ENCODE results near the gene ZFYVE9. TPM values are rescaled to one million over a fixed set of nuclear protein-coding genes. Genes with fewer than 3 reads are reported as not detected.

The ZFYVE9 gene
- total RNA-seq, 1 experiment from 2014 or later, result 28.4 TPM

DNA sequence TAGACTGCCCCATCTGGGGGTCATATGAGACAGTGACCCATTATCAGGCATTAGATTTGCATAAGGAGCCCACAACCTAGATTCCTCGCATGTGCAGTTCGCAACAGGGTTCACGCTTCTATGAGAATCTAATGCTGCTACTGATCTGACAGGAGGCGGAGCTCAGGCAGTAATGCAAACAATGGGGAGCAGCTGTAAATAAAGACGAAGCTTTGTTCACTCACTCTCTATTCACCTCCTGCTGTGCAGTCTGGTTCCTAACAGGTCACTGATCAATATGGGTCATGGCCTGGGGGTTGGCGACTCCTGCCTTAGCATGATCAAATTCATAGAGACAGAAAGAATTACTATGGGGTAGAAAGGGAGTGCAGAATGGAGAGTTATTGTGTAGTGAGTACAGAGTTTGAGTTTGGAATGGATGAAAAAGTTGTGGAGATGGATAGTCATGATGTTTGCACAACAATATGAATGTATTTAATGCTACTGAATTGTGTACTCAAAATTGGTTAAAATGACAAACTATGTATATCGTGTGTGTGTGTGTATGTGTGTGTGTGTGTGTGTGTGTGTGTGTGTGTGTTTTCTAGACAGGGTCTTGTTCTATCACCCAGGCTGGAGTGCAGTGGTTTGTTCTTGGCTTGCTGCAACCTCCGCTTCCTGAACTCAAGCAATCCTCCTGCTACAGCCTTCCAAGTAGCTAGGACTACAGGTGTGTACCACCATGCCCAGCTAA is 43.6 kb upstream of the ZFYVE9 start:
- H3K79me1 ChIP-seq (ENCODE audit: insufficient read depth, low read depth, low read length, poor library complexity, severe bottlenecking), result no peaks in the 10 kb centered on the region
- Mint-ChIP-seq H3K27me3 (ENCODE audit: low read depth) (peaks cover 7% of the 10 kb centered on the region), H3K4me3 (no peak overlapping the region), H3K27ac (no peak overlapping the region; a peak in 1 of 7 replicates), H3K9me3 (no peaks in the 10 kb centered on the region), H3K36me3 (ENCODE audit: insufficient read depth in 1 of 3, low read depth in 3 of 3) (peaks cover 0 to 2% (median 2%) of the 10 kb centered on the region in 3 experiments; a peak in 1 of 7 replicates), H3K4me1 (peaks cover 6 to 7% of the 10 kb centered on the region in 2 experiments)
- no peak overlapping the region for H3K4me2 ChIP-seq (ENCODE audit: insufficient read depth, insufficient read length, low read length)
- no peaks in the 10 kb centered on the region for H3K23me2 ChIP-seq (ENCODE audit: insufficient read length, low read depth, low read length, poor library complexity, severe bottlenecking)
- H3K23ac ChIP-seq (ENCODE audit: insufficient read length, low read depth, low read length), result no peak overlapping the region
- H2AFZ ChIP-seq (ENCODE audit: low read length), result no peak overlapping the region
- WGBS (ENCODE audit: extremely low coverage, insufficient read length, low lambda C conversion rate), result no CpG with 5 or more reads among the region's 8 CpGs
- H3K4me1 ChIP-seq (ENCODE audit: insufficient read depth, low read length), result no peaks in the 10 kb centered on the region
- no peak for DNase-seq
- H2BK120ac ChIP-seq (ENCODE audit: low read depth, low read length, poor library complexity, severe bottlenecking), result no peak overlapping the region
- no peak overlapping the region for H3K14ac ChIP-seq (ENCODE audit: insufficient read depth, low read length)
- H3T11ph ChIP-seq (ENCODE audit: low read length), result no peak overlapping the region
- H4K8ac ChIP-seq (replicated peaks; ENCODE audit: insufficient read length, low read depth, low read length), result no peak overlapping the region
- no peak overlapping the region for H3K27ac ChIP-seq (ENCODE audit: insufficient read length, low read depth, low read length)
- H3K9ac ChIP-seq (ENCODE audit: extremely low read depth, insufficient read length, low read length), result no peak overlapping the region
- TF ChIP-seq, protein P1, sequence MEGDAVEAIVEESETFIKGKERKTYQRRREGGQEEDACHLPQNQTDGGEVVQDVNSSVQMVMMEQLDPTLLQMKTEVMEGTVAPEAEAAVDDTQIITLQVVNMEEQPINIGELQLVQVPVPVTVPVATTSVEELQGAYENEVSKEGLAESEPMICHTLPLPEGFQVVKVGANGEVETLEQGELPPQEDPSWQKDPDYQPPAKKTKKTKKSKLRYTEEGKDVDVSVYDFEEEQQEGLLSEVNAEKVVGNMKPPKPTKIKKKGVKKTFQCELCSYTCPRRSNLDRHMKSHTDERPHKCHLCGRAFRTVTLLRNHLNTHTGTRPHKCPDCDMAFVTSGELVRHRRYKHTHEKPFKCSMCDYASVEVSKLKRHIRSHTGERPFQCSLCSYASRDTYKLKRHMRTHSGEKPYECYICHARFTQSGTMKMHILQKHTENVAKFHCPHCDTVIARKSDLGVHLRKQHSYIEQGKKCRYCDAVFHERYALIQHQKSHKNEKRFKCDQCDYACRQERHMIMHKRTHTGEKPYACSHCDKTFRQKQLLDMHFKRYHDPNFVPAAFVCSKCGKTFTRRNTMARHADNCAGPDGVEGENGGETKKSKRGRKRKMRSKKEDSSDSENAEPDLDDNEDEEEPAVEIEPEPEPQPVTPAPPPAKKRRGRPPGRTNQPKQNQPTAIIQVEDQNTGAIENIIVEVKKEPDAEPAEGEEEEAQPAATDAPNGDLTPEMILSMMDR (conservative IDR thresholded peaks at IDR 0.05), result no peak
- no peak overlapping the region for H2AK5ac ChIP-seq (ENCODE audit: insufficient read length, low read length)
- no peaks in the 10 kb centered on the region for H3K27me3 ChIP-seq (ENCODE audit: insufficient read depth, low read length)
- H2BK5ac ChIP-seq (ENCODE audit: insufficient read length, low read length), result no peak overlapping the region
- no peak overlapping the region for H3K4ac ChIP-seq (ENCODE audit: low read depth, low read length)
- H2BK12ac ChIP-seq (ENCODE audit: insufficient read length, low read depth, low read length), result no peak overlapping the region
- no peak overlapping the region for H3K56ac ChIP-seq (ENCODE audit: insufficient read length, low read depth, low read length)
- H2BK15ac ChIP-seq (ENCODE audit: low read depth, low read length), result no peak overlapping the region
- no peak overlapping the region for H4K5ac ChIP-seq (ENCODE audit: insufficient read length, low read depth, low read length)
- no peak overlapping the region for H3K18ac ChIP-seq (ENCODE audit: insufficient read length, low read depth, low read length)
- H2BK20ac ChIP-seq (ENCODE audit: low read depth, low read length, poor library complexity, severe bottlenecking), result no peak overlapping the region
- H4K91ac ChIP-seq (ENCODE audit: insufficient read length, low read depth, low read length), result no peak overlapping the region
- H4K20me1 ChIP-seq (ENCODE audit: control insufficient read depth, insufficient read depth, insufficient read length), result no peaks in the 10 kb centered on the region
- no peaks in the 10 kb centered on the region for H3K9me3 ChIP-seq (ENCODE audit: control insufficient read depth, low read depth, low read length)
- H3K79me2 ChIP-seq (ENCODE audit: insufficient read depth, low read length), result no peaks in the 10 kb centered on the region
